HG03571 (cell line): ENCODE measurements around the gene DLGAP5.

Experiments
- ATAC-seq: cut with Tn5 transposase; IDR thresholded peaks from one replicate; pipeline ENCODE4 v1.9.1; 2021; ENCODE audit not compliant: unreplicated experiment

DLGAP5 gene

GRCh38 chr14:55115460-55115859 is 75.9 kb downstream of the DLGAP5 start:
- no peak for ATAC-seq

DNA sequence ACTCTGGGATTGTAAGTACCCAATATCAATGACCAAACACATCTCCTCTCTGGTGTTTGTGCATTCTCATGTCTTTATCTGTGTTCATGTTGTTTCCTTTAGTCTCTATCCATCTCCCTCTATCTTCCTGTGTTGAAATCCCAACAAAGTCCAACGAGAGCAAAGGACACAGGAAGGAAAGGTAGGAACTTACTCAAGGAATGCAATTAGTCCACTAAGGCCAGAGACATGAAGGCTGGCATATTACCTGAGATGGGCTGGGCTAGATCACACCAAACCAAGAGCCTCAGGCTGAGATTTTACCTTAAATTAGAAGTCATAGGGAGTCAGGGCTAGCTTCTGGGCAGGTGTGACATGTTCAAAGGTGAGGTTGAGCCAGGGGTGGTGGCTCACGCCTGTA is 76.7 kb downstream of the DLGAP5 start:
- ATAC-seq = no peak

DNA sequence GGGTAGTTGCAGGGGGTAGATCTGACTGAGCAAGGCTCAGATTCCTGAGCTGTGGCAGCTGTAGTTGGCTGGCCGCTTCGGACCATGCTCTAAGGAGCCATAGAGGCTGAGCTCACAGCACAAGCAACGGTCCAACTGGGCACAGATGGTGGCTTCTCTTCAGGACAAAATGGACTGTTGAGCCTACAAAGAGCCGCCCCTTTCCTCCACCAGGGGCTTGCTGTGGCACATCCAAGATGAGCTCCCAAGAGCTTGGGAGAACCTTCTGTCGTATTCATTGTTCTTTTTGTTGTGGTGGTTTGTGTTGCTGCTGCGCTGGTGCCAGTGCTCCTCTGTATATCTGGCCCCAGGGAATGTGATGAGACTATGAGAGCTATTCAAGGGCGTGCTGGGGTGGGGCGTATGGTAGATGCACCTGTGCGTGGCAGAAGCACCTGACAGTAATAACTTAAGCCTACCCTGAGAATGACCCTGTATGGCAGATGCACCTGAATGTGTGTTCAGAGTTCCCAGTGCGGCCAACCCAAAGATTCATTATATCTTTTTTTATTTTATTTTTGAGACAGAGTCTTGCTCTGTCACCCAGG is 80.2 kb downstream of the DLGAP5 start:
- no peak for ATAC-seq

- ATAC-seq = no peak
Measured at GRCh38 chr14:55109836-55110235, 81.5 kb downstream of the DLGAP5 start.

GRCh38 chr14:55107766-55108554 is 83.4 kb downstream of the DLGAP5 start:
- ATAC-seq = peak; percentile 48

GRCh38 chr14:55105991-55106390 is 85.4 kb downstream of the DLGAP5 start:
- ATAC-seq = no peak

DNA sequence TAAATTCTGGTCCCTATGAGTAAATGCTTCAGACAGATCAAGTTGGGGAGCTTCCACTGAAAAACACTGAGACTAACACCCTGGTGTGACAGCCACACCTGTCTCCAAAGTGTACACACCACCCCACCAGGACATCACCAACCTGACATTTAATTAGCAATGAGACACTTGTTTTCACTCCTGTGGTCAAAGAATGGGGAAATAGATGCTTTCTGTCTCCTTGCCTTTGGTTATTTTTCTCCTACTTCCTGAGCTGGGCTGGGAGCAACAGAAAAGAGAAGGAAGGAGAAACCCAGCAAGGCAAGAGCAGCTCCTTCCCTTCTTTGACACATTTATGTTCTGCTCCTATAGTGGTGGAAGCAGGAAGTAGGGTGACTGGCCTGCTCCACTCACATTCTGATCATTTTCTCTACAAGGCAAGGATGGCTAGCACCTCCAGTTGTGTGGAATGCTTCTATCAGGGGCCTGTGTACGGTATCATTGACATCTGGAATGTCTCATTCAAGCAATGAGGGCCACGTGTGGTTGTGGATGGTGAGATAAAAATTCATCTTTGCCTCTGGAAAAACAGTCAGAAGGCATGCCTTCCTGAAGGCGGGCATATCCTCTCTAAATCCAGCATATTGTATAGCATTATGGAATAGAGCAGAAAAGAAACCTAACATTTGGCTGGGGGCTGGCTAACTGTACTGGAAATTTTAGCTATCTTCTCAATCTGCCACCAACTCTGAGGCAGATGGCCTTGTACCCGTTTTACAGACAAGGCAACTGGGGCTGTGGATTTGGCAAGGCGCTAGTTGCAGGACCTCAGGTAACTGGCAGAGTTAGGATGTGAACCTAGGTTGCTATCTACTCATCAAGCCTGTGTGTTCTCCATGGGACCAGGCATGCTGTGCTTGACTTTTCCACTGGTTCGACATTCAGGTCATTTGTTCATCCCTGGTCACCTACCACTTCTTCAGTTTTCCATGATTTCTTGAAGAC is 87.1 kb downstream of the DLGAP5 start:
- no peak for ATAC-seq

GRCh38 chr14:55103005-55103640 is 88.3 kb downstream of the DLGAP5 start:
- ATAC-seq = no peak

DNA sequence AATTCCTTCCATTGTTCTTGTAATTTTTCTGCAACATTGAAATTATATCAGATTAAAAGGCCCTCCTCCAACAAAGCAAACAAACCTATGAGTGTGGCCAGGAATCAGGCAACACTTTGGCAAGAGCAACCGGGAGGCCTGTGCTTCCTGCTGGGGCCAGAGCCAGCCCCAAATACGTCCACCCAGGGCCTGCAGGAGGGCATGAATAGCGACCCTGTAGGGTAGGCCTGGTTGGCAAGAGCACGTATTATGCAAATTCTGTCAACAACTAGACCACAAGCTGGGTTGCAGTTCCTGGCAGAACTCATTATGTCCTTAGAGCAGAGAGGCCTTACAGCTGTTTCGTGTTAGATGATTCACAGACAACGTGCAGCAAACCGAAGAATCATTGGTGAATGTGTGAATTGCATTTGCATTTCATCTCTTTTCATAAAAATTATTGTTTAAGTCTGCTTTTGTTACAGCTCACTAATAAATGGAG is 89.2 kb downstream of the DLGAP5 start:
- peak; percentile 76 for ATAC-seq

GRCh38 chr14:55101698-55102097 is 89.7 kb downstream of the DLGAP5 start:
- no peak for ATAC-seq

DNA sequence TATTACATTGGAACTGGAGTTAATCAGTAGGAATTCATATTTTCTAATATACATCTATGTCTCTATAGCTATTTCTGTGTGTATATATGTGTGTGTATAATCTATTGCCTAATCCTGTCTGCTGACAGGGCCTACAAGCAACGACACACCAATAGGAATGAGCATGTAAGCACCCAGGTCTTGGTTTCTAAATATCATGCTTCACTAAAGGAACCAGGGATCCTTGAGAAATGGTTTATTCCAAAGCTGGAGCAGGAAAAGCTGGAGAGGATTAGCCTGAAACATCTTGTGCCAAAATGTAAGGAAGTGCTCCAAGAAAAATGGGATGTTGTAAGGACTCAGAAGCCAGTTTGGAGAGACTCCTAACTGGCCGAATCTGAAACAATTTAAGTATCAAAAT is 91.6 kb downstream of the DLGAP5 start:
- ATAC-seq = no peak

DNA sequence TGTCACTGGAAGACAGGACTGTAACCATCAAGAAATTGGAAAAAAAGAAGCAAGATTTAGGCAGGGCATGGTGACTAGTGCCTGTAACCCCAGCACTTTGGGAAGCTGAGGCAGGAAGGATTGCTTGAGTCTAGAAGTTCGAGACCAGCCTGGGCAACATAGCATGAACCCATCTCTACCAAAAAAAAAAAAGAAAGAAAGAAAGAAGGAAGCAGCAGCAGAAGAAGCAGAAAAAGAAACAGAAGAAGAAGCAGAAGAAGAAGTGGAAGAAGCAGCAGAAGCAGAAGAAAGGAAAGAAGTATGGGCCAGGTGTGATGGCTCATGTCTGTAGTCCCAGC is 92.9 kb downstream of the DLGAP5 start:
- ATAC-seq = no peak
